Fibroblast of the conjunctiva (primary cell): Measurements from ENCODE around the gene TTR.
A peak's percentile ranks its signal among the peaks of the same experiment; 100 is the strongest.

ENCODE experiments used
- DNase-seq: peaks from one replicate; pipeline ENCODE4 v3.0.0-alpha.2; 2010; ENCODE audit warnings: low read depth

The TTR gene

DNA sequence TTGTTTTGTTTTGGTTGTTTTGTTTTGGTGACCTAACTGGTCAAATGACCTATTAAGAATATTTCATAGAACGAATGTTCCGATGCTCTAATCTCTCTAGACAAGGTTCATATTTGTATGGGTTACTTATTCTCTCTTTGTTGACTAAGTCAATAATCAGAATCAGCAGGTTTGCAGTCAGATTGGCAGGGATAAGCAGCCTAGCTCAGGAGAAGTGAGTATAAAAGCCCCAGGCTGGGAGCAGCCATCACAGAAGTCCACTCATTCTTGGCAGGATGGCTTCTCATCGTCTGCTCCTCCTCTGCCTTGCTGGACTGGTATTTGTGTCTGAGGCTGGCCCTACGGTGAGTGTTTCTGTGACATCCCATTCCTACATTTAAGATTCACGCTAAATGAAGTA, at the start of gene TTR:
TTR (plus strand) TSS at position 250 of the 400 bp plus-strand sequence; CDS start at position 276, 26 bp downstream.
- no peak for DNase-seq

DNA sequence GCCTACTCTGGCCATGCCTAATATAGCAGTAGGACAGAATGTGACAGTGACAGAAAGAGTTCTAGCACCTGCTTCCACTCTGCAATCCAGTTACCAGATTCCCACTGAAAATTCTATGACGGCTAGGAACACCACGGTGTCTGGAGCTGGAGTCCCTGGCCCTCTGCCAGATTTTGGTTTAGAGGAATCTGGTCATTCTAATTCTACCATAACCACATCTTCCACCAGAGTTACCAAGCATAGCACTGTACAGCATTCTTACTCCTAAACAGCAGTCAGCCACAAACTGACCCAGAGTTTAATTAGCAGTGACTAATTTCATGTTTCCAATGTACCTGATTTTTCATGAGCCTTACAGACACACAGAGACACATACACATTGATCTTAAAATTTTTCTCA, 45.2 kb upstream of the TTR start:
- no peak for DNase-seq

DNA sequence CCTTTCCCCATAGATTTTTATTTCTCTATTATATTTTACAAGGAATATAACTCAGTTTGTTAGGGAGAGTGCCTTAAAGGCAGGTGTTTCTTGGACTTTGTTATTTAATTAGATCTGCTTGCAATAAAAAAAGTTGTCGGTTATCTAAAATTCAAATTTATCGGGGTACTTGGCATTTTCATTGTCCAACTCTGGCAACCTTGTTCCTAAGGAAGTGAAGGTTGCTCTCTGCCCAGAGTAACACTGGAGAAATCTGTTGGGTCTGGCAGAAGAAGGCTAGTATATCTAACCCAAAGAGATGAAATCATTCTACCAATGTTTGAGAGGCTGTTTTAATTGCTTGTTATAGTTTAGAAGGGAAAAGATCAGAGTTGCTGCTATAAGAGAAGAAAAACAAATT, 42.8 kb upstream of the TTR start:
- DNase-seq = no peak

DNA sequence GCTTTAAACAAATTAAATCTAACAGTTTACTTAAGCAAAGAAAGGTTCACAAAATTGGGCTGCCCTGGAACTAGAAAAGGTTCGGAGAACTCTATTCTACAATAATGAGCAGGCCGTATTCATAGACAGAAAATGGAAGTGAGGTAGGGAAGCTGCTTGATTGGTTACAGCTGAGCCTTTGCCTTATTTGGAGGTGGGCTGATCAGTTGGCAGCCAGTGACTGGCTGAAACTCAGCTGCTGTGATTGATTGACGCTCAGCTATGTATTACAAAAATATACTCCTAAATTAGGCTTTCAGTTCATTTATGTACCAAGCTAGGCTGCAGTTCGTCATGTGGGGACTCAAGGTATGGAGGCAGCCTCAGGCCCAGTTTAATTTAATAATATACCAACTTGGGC, 42.3 kb upstream of the TTR start:
- no peak for DNase-seq

DNA sequence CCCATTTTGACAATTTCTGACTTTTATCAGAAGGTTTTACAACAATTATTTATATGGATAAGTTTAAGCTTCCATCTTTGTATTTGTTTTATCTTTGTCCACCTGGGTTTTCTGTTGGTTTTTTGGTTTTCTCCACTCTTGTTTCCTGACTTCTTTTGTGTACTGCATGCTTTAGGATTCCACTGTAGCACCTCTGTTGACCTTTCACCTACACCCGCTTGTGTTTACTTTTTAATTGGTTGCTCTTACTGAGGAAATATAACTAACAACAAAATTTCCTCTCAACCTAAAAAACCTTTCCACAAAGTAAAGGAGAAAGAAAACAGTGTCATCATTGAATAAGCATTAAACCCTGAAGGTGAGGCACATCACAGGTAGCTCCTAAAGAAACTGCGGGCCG, 39.8 kb upstream of the TTR start:
- DNase-seq = no peak

DNA sequence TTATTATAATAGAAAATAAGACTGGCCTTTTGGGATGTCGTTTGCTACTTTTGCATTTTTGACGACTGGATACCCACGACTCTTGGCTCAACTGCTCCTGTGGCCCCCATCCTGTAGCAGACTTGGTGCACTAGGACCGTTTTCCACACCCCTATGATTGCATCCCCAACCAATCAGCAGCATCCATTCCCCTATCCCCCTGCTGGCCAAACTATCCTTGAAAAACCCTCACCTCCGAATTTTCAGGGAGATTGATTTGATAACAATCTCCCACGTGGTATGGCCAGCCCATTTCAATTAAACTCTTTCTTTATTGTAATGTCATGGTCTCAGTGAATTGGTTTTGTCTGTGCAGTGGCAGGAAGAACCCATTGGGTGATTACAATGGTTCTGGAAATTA, 37.9 kb upstream of the TTR start:
- DNase-seq = no peak

DNA sequence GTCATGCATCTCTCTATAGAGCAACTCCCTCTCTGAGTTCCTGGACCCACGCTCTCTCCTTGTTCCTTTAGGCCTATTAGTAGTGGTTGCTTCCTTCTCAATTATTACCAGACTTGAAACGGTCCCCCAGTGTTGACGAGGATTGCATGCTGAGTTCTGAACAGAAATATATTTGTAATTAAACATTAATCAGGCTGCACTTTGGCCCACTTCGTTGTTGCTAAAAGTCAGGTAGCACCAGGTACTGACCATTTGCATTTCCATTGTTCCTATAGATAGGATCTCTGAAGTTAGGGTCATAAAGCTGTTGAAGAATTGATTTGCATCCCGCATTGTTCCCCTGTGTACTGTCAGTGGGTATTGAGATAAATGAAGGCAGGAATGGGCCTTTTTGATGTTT, 36.9 kb upstream of the TTR start:
- DNase-seq = no peak

DNA sequence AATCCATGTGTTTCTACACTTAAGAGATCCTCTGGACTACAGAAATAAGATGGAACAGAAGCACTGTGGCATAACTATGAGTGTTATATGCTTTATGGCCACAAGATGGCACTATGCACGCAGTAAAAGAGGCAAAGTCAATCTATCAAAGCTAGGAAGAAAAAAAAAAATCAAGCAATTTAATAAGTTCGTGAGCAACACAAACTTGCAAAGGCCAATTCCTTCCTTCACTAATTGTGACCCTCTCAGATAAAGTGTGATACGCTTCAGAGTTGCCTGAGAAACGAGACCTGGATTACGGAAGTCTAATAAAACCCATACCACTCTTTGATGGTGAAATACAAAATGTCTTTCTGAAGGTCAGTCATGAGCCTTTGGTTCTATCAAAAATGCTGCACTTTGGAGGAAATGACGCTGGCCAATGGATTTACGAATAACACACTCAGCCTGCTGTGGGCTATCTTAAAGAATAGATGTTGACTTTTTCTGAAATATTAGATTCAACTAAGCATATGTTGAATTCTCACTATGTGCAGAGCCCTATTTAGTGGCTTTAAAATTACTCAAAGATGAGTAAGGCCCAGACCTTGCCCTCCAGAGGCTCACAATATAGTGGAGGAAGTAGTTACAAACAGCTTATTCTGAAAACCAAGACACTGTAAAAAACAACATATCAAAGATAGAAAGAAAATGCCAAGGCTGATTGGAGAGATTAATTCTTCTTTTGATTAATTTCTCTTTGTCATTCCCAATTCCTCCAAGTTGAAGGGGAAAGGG, 35.5 kb upstream of the TTR start:
- DNase-seq = peak; percentile 63

DNA sequence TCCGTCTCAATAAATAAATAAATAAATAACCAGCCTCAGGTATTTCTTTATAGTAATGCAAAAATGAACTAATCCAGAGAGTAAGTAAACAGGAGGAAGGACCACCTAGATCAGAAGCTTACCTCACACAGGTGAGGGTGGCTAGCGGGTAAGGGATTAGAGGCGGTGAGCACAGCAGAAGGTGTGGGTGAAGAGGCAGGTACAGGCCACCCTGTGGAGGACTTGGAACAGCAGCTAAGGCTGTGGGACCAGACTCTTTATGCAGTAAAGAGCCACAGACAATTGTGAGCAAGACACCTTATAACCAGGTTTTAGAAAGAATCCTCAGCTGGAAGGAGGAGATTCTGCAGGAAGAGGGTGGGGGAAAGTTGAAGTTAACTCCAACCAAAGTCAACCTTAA, 34.2 kb upstream of the TTR start:
- no peak for DNase-seq

DNA sequence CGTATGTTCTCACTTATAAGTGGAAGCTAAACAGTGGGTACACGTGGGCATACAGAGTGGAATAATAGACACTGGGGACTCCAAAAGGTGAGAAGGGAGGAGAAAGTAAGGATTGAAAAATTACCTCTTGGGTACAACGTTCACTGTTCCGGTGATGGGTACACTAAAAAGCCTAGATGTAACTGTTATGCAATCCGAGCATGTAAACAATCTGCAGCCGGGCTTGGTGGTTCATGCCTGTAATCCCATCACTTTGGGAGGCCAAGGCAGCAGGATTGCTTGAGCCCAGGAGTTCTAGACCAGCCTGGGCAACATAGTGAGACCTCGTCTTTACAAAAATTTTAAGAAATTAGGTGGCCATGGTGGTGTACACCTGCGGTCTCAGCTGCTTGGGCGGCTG, 33.1 kb upstream of the TTR start:
- no peak for DNase-seq

DNA sequence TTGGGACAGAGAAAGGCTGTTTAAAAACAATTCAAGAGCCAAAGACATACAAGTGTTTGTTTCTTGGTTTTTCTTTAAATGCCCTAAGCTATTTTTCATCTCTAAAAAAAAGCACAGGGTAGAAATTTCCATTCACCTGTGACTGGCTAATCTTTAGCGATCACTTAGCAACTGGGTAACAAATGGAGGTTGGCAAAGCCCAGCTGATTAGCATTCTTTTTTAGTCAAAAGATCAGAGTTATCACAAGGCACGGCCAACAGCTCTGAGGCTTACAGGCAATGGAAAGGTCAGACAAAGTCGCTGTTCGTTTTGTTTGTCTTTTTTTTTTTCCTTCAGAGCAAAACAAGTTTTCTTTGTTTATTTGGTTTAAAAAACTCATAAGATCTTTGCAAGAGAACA, 29.0 kb upstream of the TTR start:
- no peak for DNase-seq

DNA sequence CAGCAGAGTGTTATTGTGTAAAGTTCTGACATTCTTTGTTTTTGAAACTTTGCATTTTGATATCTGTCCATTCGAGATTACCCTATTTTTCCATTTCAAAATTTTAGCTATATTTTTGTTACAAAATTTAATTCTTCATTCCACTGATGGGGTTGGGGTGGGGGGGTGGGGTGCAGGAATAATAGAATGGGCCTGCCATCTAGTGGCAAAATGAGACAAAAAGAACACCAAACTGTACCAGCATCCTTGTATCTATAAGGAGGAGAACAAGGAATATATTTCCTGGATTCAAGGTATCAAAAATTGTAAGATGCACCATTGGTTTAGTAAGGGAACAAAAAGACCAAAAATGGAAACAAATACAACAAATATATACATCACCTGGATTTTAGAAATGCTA, 27.9 kb upstream of the TTR start:
- no peak for DNase-seq

DNA sequence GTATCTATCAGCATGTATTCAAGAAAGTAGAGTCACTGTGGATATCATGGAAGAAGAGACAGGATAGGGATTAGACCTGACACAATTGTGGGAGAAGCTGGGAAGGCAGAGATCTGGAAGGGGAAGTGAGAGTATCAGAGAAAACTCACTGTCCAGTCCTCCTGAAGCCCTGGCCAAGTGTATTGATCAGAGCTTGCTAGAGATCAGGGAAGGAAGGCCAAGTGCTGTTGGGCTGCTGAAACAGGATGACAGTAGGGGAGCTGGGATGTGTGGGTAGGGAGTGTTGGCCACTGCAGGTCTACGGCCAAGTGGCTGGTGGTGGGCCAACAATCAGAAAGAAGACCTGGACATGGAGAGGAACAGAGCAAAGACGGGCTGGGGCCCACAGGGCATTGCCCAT, 26.3 kb upstream of the TTR start:
- DNase-seq = no peak

DNA sequence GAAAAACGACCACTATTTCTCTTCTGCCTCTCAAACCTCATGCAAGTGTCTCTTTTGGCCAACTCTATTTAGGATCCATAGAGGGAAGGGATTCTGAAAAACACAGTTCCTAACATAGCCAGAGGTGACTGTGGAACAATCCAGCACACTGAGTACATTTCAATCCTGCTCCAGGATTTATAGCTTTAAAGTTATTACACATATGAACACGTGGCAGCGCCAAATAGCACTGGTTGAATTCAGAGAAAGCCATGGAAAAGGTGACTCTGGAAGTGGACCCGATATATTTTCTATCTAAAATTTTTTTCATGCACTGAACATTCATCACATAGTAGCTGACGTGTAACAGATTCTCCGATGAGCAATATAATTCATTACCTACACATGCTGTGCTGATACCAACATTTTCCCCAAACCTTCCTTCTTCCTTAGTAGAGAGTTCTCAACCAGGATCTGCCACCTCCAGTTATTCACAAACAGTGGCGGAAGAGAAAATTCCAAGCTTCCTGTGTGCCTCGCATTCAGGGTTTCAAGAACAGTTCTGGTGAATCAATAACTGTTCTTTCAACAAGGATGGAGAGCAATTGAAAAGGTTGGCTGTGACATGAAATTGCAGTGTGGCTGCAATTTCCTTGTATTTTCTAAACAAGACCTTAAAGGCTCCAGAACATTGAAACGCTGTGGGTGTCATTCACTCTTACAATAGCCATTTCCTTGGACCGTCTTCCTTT, 25.7 kb upstream of the TTR start:
- DNase-seq = no peak

DNA sequence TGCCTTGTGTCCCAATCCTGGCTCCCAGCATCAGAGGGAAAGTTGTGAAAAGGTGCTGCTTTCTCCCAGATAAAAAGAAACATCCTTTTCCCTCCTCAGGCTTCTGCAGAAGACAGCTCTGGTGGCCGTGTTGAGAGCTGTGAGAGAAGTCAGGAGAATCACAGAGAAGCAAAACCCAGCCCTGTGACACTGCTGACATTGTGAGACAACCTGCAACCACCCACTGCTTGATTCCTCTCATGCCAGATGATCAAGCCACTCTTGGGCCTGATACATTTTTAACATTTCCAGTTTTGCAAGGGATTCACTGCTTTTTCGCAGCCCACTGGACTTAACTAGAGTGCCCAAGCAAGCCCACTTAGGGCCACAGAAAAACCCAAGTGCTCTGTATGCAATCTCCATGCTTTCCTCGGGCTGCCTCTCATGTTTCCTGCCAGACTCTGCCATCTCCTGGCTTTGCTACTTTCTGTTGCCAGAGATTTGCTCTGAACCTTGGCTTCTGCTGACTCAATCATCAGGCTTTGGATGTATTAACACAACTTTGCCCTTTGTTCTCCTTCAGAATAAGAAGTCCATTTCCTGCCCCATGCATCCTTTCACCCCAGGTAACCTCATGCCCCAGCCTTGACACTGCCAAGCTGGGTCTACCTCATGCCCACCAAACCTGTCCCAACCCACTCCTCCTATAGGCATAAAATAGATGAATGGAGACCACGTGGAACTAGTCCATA, 24.9 kb upstream of the TTR start:
- no peak for DNase-seq

DNA sequence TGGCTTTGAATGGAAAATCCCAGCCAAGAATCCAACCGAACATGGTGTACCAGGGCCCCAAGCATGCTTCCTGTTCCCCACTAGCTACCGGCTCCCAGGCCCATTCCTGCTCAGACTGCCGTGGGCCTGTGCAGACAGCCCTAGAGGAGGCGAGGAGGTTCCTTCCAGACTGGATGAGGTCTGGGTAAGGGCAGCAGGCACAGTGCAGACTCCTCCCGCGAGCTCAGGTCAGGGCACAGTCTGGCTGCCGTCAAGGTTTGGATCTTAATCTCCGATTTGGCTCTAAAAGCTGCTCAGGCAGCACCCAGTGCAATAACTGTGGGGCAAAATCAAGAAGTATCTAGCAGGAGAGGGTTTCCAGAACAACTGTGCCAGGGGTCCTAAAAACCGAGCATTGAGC, 19.3 kb upstream of the TTR start:
- no peak for DNase-seq

DNA sequence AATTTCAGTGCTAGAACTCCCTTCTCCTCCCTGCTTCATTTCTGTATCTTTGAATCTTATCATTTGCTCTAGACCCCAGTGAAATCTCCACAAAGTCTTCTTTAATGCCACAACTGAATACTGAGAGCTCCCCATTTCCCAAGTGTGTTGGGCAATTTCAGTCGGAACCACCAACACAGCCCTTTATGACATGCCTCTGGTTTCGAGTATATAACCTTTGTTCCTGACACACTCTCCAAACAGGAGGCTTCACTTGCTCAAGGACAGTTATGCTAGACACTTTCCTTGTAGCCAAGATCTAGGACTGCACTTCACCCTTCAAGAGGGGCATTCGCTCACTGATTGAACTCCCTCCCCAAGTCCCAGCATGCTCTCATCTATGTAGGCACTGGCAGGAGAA, 18.6 kb upstream of the TTR start:
- DNase-seq = no peak

DNA sequence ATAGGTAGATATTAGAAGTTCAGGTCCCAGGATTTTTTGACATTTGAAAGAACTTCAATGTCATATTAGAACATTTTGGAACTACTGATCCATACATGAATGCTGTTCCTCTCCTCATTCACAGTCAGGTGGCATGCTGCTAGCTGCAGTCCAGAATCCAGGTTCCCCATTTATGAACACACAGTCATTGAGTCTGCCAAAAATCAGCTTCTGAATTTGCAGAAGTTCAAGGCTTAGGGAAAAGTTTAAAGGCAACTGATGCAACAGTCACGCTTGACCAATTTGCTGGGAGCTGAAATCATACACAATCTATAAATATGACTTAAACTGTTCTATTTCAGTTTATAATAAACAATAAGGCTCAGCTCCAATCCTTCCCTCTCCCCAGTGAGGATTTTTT, 17.3 kb upstream of the TTR start:
- no peak for DNase-seq

DNA sequence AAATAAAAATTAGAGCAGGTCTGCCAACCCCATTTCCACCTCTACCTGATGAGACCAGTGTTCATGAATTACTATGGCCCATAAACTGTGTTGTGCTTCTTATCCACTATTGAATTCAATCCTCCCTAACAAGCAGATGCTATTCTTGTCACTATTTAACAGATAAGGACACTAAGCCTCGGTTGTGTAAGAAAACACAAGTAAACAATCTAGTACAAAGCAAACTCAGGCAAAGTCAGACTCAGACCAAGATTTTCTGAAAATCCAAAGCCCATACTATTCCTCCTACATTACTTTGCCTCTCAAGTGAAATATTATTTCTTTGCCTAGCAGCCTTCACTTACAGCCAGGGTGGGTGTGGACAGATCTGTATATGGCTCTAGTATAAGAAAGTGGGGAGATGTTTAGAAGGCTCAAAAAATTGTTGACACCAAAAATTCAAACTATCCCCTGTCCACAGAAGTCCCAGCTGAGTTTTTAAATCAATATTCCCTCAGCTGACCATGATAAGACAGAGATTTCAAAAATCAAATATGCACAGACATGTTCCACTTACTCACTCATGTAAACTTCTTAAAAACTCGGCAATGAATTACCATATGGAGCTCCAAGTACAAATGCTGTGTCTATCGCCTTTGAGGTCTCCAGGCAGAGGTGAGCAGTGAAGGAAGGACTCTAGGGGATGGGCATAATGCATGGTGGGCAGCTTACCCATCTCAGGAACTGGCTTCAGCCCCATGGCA, 16.0 kb upstream of the TTR start:
- no peak for DNase-seq

DNA sequence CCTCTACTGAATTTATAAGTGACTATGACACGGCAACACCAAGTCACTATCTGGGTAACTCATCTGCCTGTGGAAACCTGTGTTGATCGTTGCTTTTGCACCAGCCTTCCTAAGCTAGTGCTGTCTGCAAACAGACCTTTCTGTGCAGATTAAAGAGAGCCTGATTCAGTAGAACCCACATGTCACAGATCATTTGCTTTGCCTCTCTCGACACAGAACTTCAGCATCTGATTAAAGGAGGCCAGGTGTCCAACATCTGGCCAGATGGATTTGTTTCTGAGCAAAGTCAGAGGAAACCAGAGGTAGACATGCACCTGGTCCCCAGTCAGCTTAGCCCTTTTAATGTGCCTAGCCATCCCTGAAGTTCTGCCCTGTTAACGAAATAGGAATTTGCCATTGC, 15.0 kb upstream of the TTR start:
- no peak for DNase-seq

DNA sequence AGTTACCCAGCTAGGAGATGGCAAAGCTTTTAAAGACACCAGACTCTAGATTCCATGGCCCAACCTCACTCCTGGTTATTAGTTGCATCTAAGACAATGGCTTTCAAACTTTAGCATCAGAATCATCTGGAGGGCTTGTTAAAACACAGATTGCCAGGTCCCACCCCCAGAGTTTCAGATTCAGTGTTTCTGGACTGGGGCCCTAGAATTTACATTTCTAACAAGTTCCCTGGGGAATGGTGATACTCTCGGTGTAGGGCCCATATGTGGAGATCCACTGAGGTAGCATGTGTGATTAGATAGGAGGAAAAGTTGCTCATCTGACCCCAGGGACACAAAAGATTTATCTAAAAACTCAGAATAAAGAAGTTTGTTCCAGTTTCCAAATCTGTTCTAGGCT, 14.5 kb upstream of the TTR start:
- DNase-seq = no peak

DNA sequence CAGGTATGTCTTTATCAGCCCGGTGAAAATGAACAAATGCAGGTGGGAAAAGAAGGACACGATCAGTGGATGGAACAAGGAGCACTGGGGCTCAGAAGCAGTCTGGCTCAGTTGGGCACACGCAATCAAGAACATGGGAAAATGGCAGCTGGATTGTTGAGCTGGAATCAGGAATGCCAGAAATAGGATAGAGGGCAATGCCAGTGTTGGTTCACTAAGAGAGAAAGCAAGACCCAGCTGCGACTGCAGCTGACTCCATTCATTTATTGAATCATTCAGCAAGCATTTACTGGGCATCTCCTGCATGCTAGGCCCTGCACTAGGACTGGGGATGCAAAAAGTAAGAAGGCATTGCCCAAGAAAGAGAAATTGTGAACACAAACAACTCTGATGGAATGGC, 13.6 kb upstream of the TTR start:
- DNase-seq = no peak

DNA sequence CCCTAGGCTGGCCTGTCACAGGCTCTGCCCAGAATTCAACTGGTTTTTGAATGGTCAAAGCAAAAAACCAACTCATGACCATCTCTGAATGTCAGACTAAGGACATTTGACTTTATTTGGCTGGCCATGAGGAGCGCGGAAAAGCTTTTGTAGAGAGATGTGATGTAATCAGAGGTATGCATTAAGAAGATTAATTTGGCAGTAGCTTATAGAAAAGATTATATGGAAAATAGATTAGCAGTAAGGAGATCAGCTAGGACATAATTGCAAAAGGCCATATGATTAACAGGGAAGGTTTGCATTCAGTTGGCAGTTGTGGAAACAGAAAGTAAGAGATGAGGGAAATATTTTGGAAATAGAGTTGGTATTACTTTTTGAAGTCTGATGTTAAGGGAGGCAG, 12.3 kb upstream of the TTR start:
- DNase-seq = no peak
